HEK293 (cell line): ENCODE data around the gene CACNA1E.

Experiments
- CTCF ChIA-PET: fragments of 350-600 bp; formaldehyde crosslinking; extraction: SDS; loops from one replicate; lab custom pipeline; 2021; ENCODE audit warnings: antibody characterized with exemption; lab: Yijun Ruan, JAX
- POLR2A ChIA-PET: fragments of 300-600 bp; formaldehyde crosslinking; extraction: SDS; loops from one replicate; lab custom pipeline; 2020; ENCODE audit warnings: antibody characterized with exemption, inconsistent platforms; lab: Yijun Ruan, JAX
- H3K27ac ChIP-seq: fragments of 200-500 bp; sonication (Bioruptor generic); 2 replicates; pipeline ENCODE4 v1.5.1; 2014; ENCODE audit warnings: low read depth, low read length, control low read depth, inconsistent platforms; ENCODE audit errors: extremely low read depth
- H3K36me3 ChIP-seq, 2 experiments: fragments of 200-500 bp in 1 of 2; sonication (Bioruptor generic) in 1 of 2; 1 replicate in 1 of 2; 2 replicates in 1 of 2; pipeline ENCODE4 v1.5.1; 2014 to 2017; ENCODE audit warnings: inconsistent platforms in 2 of 2, low read length in 2 of 2; ENCODE audit not compliant: control insufficient read depth in 2 of 2, insufficient read depth in 1 of 2
- H3K4me1 ChIP-seq: fragments of 200-500 bp; sonication (Bioruptor generic); 2 replicates; pipeline ENCODE4 v1.5.1; 2014; ENCODE audit warnings: mild to moderate bottlenecking, low read length, inconsistent platforms; ENCODE audit not compliant: control insufficient read depth, insufficient read depth
- H3K4me3 ChIP-seq: 2 replicates; pipeline ENCODE4 v1.5.1; 2011; ENCODE audit warnings: low read depth, mild to moderate bottlenecking, control low read depth, low read length, moderate library complexity
- H3K9me3 ChIP-seq: fragments of 200-500 bp; sonication (Bioruptor generic); 2 replicates; pipeline ENCODE4 v1.5.1; 2014; ENCODE audit warnings: low read depth, low read length, inconsistent platforms; ENCODE audit not compliant: control insufficient read depth, insufficient read depth
- GLI4 ChIP-seq: fragments of 450-650 bp; formaldehyde crosslinking; IDR thresholded peaks from 2 replicates; pipeline ENCODE4 v1.5.1; 2016; ENCODE audit warnings: missing biosample characterization, missing genetic modification characterization
- HIC1 ChIP-seq: fragments of 450-650 bp; formaldehyde crosslinking; IDR thresholded peaks from 2 replicates; pipeline ENCODE4 v1.5.1; 2016; ENCODE audit warnings: missing biosample characterization, missing genetic modification characterization
- HOXA7 ChIP-seq: sonication (generic); formaldehyde crosslinking; IDR thresholded peaks from 2 replicates; pipeline ENCODE4 v1.8.1; 2022; ENCODE audit warnings: missing genetic modification reagents, borderline replicate concordance
- OVOL3 ChIP-seq: fragments of 450-650 bp; formaldehyde crosslinking; IDR thresholded peaks from 2 replicates; pipeline ENCODE4 v1.5.1; 2016; ENCODE audit warnings: missing biosample characterization, missing genetic modification characterization
- PRDM1 ChIP-seq: fragments of 450-650 bp; formaldehyde crosslinking; IDR thresholded peaks from 2 replicates; pipeline ENCODE4; 2016; ENCODE audit warnings: missing biosample characterization, missing genetic modification characterization
- PRDM6 ChIP-seq: fragments of 450-650 bp; formaldehyde crosslinking; IDR thresholded peaks from 2 replicates; pipeline ENCODE4 v1.5.1; 2017; ENCODE audit warnings: missing biosample characterization, missing genetic modification characterization
- REPIN1 ChIP-seq: fragments of 450-650 bp; formaldehyde crosslinking; IDR thresholded peaks from 2 replicates; pipeline ENCODE4 v1.5.1; 2017; ENCODE audit warnings: missing biosample characterization, missing genetic modification characterization, low read depth
- YY1 ChIP-seq: fragments of 450-650 bp; formaldehyde crosslinking; IDR thresholded peaks from 2 replicates; pipeline ENCODE4 v1.5.1; 2018; ENCODE audit warnings: missing biosample characterization, missing genetic modification characterization
- ZNF114 ChIP-seq: fragments of 450-650 bp; formaldehyde crosslinking; IDR thresholded peaks from 2 replicates; pipeline ENCODE4 v1.5.0; 2017; ENCODE audit warnings: missing biosample characterization, missing genetic modification characterization
- ZNF292 ChIP-seq: fragments of 450-650 bp; formaldehyde crosslinking; IDR thresholded peaks from 2 replicates; pipeline ENCODE4 v1.5.1; 2016; ENCODE audit warnings: low read depth, missing biosample characterization, missing genetic modification characterization, borderline replicate concordance
- ZNF426 ChIP-seq: fragments of 450-650 bp; formaldehyde crosslinking; IDR thresholded peaks from 2 replicates; pipeline ENCODE4 v1.5.1; 2017; ENCODE audit warnings: missing biosample characterization, missing genetic modification characterization, mild to moderate bottlenecking, inconsistent platforms, moderate library complexity
- ZNF510 ChIP-seq: fragments of 450-650 bp; formaldehyde crosslinking; IDR thresholded peaks from 2 replicates; pipeline ENCODE4 v1.5.1; 2018; ENCODE audit warnings: mild to moderate bottlenecking, missing genetic modification characterization, missing biosample characterization; ENCODE audit not compliant: insufficient replicate concordance
- ZNF529 ChIP-seq: fragments of 450-650 bp; formaldehyde crosslinking; IDR thresholded peaks from 2 replicates; pipeline ENCODE4 v1.5.1; 2017; ENCODE audit warnings: missing genetic modification characterization, missing biosample characterization; ENCODE audit not compliant: insufficient replicate concordance
- ZNF530 ChIP-seq: fragments of 450-650 bp; formaldehyde crosslinking; IDR thresholded peaks from 2 replicates; pipeline ENCODE4 v1.5.1; 2016; ENCODE audit warnings: low read depth, missing biosample characterization, missing genetic modification characterization
- ZNF560 ChIP-seq: fragments of 450-650 bp; formaldehyde crosslinking; IDR thresholded peaks from 2 replicates; pipeline ENCODE4 v1.5.1; 2017; ENCODE audit warnings: missing biosample characterization, missing genetic modification characterization, borderline replicate concordance
- ZNF561 ChIP-seq: fragments of 450-650 bp; IDR thresholded peaks from 2 replicates; pipeline ENCODE4 v1.5.1; 2018; ENCODE audit warnings: missing biosample characterization, missing genetic modification characterization, borderline replicate concordance
- ZNF639 ChIP-seq: fragments of 450-650 bp; formaldehyde crosslinking; IDR thresholded peaks from 2 replicates; pipeline ENCODE4 v1.5.1; 2016; ENCODE audit warnings: missing biosample characterization, missing genetic modification characterization
- ZNF707 ChIP-seq: fragments of 450-650 bp; formaldehyde crosslinking; IDR thresholded peaks from 2 replicates; pipeline ENCODE4 v1.5.1; 2016; ENCODE audit warnings: missing biosample characterization, missing genetic modification characterization
- ZNF776 ChIP-seq: fragments of 450-650 bp; formaldehyde crosslinking; IDR thresholded peaks from 2 replicates; pipeline ENCODE4 v1.5.0; 2017; ENCODE audit warnings: missing biosample characterization, missing genetic modification characterization, borderline replicate concordance

Gene CACNA1E

GRCh38 chr1:181632492-181632891 lies 149.2 kb downstream of the CACNA1E start:
- Histone ChIP-seq H3K4me3 (no peak overlapping the region), H3K4me1 (no peaks in the 10 kb centered on the region), H3K9me3 (no peaks in the 10 kb centered on the region), H3K27ac (no peak overlapping the region), H3K36me3 (no peaks in the 10 kb centered on the region)
- ChIA-PET CTCF (interaction anchor here (0.7 to 1.4 kb wide), 3 partner anchors 28 to 304 kb away, joined by 3 to 4 read pairs (median 3); no protein-coding TSS in a partner anchor), POLR2A (no interaction called here)
- TF ChIP-seq ZNF510 (no peak), HIC1 (tag by site-specific recombination) (no peak), PRDM1 (tag by site-specific recombination) (no peak)

- TF ChIP-seq GLI4 (tag by site-specific recombination) (no peak), ZNF776 (tag by site-specific recombination) (no peak), PRDM6 (tag by site-specific recombination) (no peak), ZNF114 (tag by site-specific recombination) (no peak), ZNF529 (tag by site-specific recombination) (no peak), ZNF561 (tag by site-specific recombination) (no peak), OVOL3 (tag by site-specific recombination) (no peak), HOXA7 (CRISPR knock-in tag) (no peak), ZNF707 (tag by site-specific recombination) (no peak), ZNF426 (no peak), ZNF292 (no peak), REPIN1 (tag by site-specific recombination) (no peak), ZNF639 (tag by site-specific recombination) (no peak), YY1 (tag by site-specific recombination) (no peak), ZNF560 (tag by site-specific recombination) (no peak), ZNF530 (no peak)
- no peaks in the 10 kb centered on the region for H3K4me1 ChIP-seq
- no peak overlapping the region for H3K27ac ChIP-seq
- ChIA-PET CTCF (interaction anchor here (0.7 to 1.4 kb wide), 3 partner anchors 12 to 304 kb away, joined by 3 to 4 read pairs (median 3); no protein-coding TSS in a partner anchor), POLR2A (no interaction called here)
- no peaks in the 10 kb centered on the region for H3K36me3 ChIP-seq
- no peak overlapping the region for H3K4me3 ChIP-seq
- no peaks in the 10 kb centered on the region for H3K9me3 ChIP-seq
These were observed 149.6 kb downstream of the CACNA1E start for GRCh38 chr1:181632960-181633359.
